ENCODE data around the gene PLEKHG3.

GRCh38 chr14:64762044-64763034 lies 58.1 kb downstream of the PLEKHG3 start:
- TF ChIP-seq CTCF (conservative IDR thresholded peaks at IDR 0.05; ENCODE audit: low read length) (no peak), EZH2phosphoT487 (IDR thresholded peaks at IDR 0.05; ENCODE audit: borderline replicate concordance) (no peak)

Data from Loucy (cell line).